ENCODE results near the gene PTPRR.

Gene PTPRR

GRCh38 chr12:70842136-70842535 is 78.4 kb downstream of the PTPRR start:
- Histone ChIP-seq H3K9me2 (replicated peaks; ENCODE audit: control insufficient read depth, low read length) (no peaks in the 10 kb centered on the region), H3K36me3 (ENCODE audit: control insufficient read depth, low read length) (no peaks in the 10 kb centered on the region), H4K20me1 (ENCODE audit: control insufficient read depth, insufficient read depth, low read depth, low read length) (no peaks in the 10 kb centered on the region), H3K27me3 (ENCODE audit: control insufficient read depth, low read length) (0 out of 2 replicates have a peak, but pooled peaks cover 2% of the 10 kb centered on the region), H3K79me2 (ENCODE audit: control insufficient read depth, low read length) (no peaks in the 10 kb centered on the region), H3K4me3 (ENCODE audit: low read length) (no peak overlapping the region), H3K27ac (ENCODE audit: low read depth, low read length) (no peak overlapping the region), H3K4me1 (ENCODE audit: control insufficient read depth, low read length) (no peaks in the 10 kb centered on the region), H3K4me2 (ENCODE audit: low read length) (no peak overlapping the region), H3K9me3 (ENCODE audit: control insufficient read depth, insufficient read depth, low read length) (no peaks in the 10 kb centered on the region), H3F3A (ENCODE audit: control insufficient read depth, insufficient read depth) (no peaks in the 10 kb centered on the region)
- TF ChIP-seq CTCF (IDR thresholded peaks at IDR 0.05; ENCODE audit: low read depth, low read length, poor library complexity, severe bottlenecking) (no peak), EZH2phosphoT487 (IDR thresholded peaks at IDR 0.05; ENCODE audit: borderline replicate concordance, low read length) (no peak)

GRCh38 chr12:70840656-70841350 is 79.7 kb downstream of the PTPRR start:
- Histone ChIP-seq H3K4me3 (ENCODE audit: low read length) (no peak overlapping the region), H3K36me3 (ENCODE audit: control insufficient read depth, low read length) (no peaks in the 10 kb centered on the region), H3F3A (ENCODE audit: control insufficient read depth, insufficient read depth) (no peaks in the 10 kb centered on the region), H3K79me2 (ENCODE audit: control insufficient read depth, low read length) (no peaks in the 10 kb centered on the region), H3K27me3 (ENCODE audit: control insufficient read depth, low read length) (peaks cover 8% of the 10 kb centered on the region; the same call in 1 of the 2 replicates), H3K4me1 (ENCODE audit: control insufficient read depth, low read length) (no peaks in the 10 kb centered on the region), H3K4me2 (ENCODE audit: low read length) (no peak overlapping the region), H3K27ac (ENCODE audit: low read depth, low read length) (no peak overlapping the region), H3K9me3 (ENCODE audit: control insufficient read depth, insufficient read depth, low read length) (no peaks in the 10 kb centered on the region), H3K9me2 (replicated peaks; ENCODE audit: control insufficient read depth, low read length) (no peaks in the 10 kb centered on the region), H4K20me1 (ENCODE audit: control insufficient read depth, insufficient read depth, low read depth, low read length) (no peaks in the 10 kb centered on the region)
- TF ChIP-seq CTCF (IDR thresholded peaks at IDR 0.05; ENCODE audit: low read depth, low read length, poor library complexity, severe bottlenecking) (no peak), EZH2phosphoT487 (IDR thresholded peaks at IDR 0.05; ENCODE audit: borderline replicate concordance, low read length) (no peak)

- Histone ChIP-seq H3K36me3 (ENCODE audit: control insufficient read depth, low read length) (no peaks in the 10 kb centered on the region), H3K4me3 (ENCODE audit: low read length) (no peak overlapping the region), H3K4me1 (ENCODE audit: control insufficient read depth, low read length) (no peaks in the 10 kb centered on the region)
These were observed 81.0 kb downstream of the PTPRR start for GRCh38 chr12:70839544-70839943.

More at GRCh38 chr12:70839544-70839943, 81.0 kb downstream of the PTPRR start:
- no peaks in the 10 kb centered on the region for H3K9me3 ChIP-seq (ENCODE audit: control insufficient read depth, insufficient read depth, low read length)
- H3F3A ChIP-seq (ENCODE audit: control insufficient read depth, insufficient read depth) = no peaks in the 10 kb centered on the region
- no peaks in the 10 kb centered on the region for H4K20me1 ChIP-seq (ENCODE audit: control insufficient read depth, insufficient read depth, low read depth, low read length)
- H3K27me3 ChIP-seq (ENCODE audit: control insufficient read depth, low read length) = peaks cover 8% of the 10 kb centered on the region; the same call in 1 of the 2 replicates
- no peaks in the 10 kb centered on the region for H3K79me2 ChIP-seq (ENCODE audit: control insufficient read depth, low read length)
- H3K9me2 ChIP-seq (replicated peaks; ENCODE audit: control insufficient read depth, low read length) = no peaks in the 10 kb centered on the region
- TF ChIP-seq EZH2phosphoT487 (IDR thresholded peaks at IDR 0.05; ENCODE audit: borderline replicate concordance, low read length) (no peak), CTCF (IDR thresholded peaks at IDR 0.05; ENCODE audit: low read depth, low read length, poor library complexity, severe bottlenecking) (no peak)
- H3K4me2 ChIP-seq (ENCODE audit: low read length) = no peak overlapping the region
- H3K27ac ChIP-seq (ENCODE audit: low read depth, low read length) = no peak overlapping the region

Measured in DOHH2 (cell line).